GM23338 (cell line): ENCODE measurements around the gene DDN. TPM values are rescaled to one million over a fixed set of nuclear protein-coding genes. Genes with fewer than 3 reads are reported as not detected.

Experiments
- ATAC-seq: fragments of 200-7000 bp; cut with Tn5 transposase; 3 replicates; pipeline ENCODE4 v1.9.1; 2020
- DNase-seq: peaks from one replicate; pipeline ENCODE4 v3.0.0-alpha.2; 2015; ENCODE audit warnings: low spot score
- H2AFZ ChIP-seq: fragments of 200-600 bp; sonication (generic); 2 replicates; pipeline ENCODE4 v1.8.0; 2016; ENCODE audit warnings: antibody characterized with exemption, mild to moderate bottlenecking, moderate library complexity
- H3F3A ChIP-seq: fragments of 200-600 bp; sonication (generic); replicated peaks from 2 replicates; pipeline ENCODE4 v1.8.0; 2017; ENCODE audit warnings: antibody characterized with exemption, mixed run types, low read depth
- H3K27ac ChIP-seq: fragments of 200-600 bp; sonication (generic); 2 replicates; pipeline ENCODE4 v1.6.1; 2016; ENCODE audit warnings: low read depth
- H3K27me3 ChIP-seq: fragments of 200-600 bp; sonication (generic); 2 replicates; pipeline ENCODE4 v1.8.0; 2016; ENCODE audit warnings: mild to moderate bottlenecking, mixed run types, moderate library complexity; ENCODE audit not compliant: insufficient read depth
- H3K36me3 ChIP-seq: fragments of 200-600 bp; sonication (generic); 2 replicates; pipeline ENCODE4 v1.8.0; 2016; ENCODE audit warnings: mild to moderate bottlenecking; ENCODE audit not compliant: insufficient read depth
- H3K4me1 ChIP-seq: fragments of 200-600 bp; sonication (generic); 2 replicates; pipeline ENCODE4 v1.8.0; 2016; ENCODE audit warnings: mild to moderate bottlenecking, moderate library complexity; ENCODE audit not compliant: insufficient read depth
- H3K4me2 ChIP-seq: fragments of 200-600 bp; sonication (generic); 2 replicates; pipeline ENCODE4 v1.7.1; 2017; ENCODE audit warnings: mixed run types
- H3K4me3 ChIP-seq: fragments of 200-600 bp; sonication (generic); 2 replicates; pipeline ENCODE4 v1.6.1; 2016; ENCODE audit warnings: mixed run types
- H3K79me2 ChIP-seq: fragments of 200-600 bp; sonication (generic); replicated peaks from 2 replicates; pipeline ENCODE4 v1.8.0; 2017; ENCODE audit warnings: mild to moderate bottlenecking; ENCODE audit not compliant: insufficient read depth
- H3K9me2 ChIP-seq: fragments of 200-600 bp; sonication (generic); 2 replicates; pipeline ENCODE4 v1.8.0; 2017; ENCODE audit not compliant: insufficient read depth
- H4K20me1 ChIP-seq: fragments of 200-600 bp; sonication (generic); replicated peaks from 2 replicates; pipeline ENCODE4 v1.8.0; 2017; ENCODE audit warnings: mild to moderate bottlenecking; ENCODE audit not compliant: insufficient read depth
- H3K27ac Mint-ChIP-seq: 2 replicates; pipeline ENCODE4 v1.8.0; 2020; ENCODE audit warnings: inconsistent platforms, mild to moderate bottlenecking, moderate library complexity, mixed read lengths
- H3K27me3 Mint-ChIP-seq: 3 replicates; pipeline ENCODE4 v1.8.0; 2022; ENCODE audit warnings: low read depth, mild to moderate bottlenecking, moderate library complexity, mixed read lengths, inconsistent platforms; ENCODE audit not compliant: insufficient read depth, poor library complexity
- H3K36me3 Mint-ChIP-seq: 3 replicates; pipeline ENCODE4 v1.8.0; 2021; ENCODE audit warnings: low read depth, mild to moderate bottlenecking, inconsistent platforms, moderate library complexity, mixed read lengths
- H3K4me1 Mint-ChIP-seq: 3 replicates; pipeline ENCODE4 v1.8.0; 2020; ENCODE audit warnings: mild to moderate bottlenecking, inconsistent platforms, mixed read lengths
- H3K4me3 Mint-ChIP-seq: 3 replicates; pipeline ENCODE4 v1.8.0; 2021; ENCODE audit warnings: moderate library complexity, mild to moderate bottlenecking, inconsistent platforms, mixed read lengths
- H3K9me3 Mint-ChIP-seq: 3 replicates; pipeline ENCODE4 v1.8.0; 2020; ENCODE audit warnings: moderate library complexity, mild to moderate bottlenecking, inconsistent platforms, mixed read lengths
- EZH2 ChIP-seq: fragments of 200-600 bp; sonication (generic); IDR thresholded peaks from one replicate; pipeline ENCODE4 v1.8.0; 2017; ENCODE audit warnings: antibody characterized with exemption, mild to moderate bottlenecking, low read depth; ENCODE audit not compliant: unreplicated experiment
- EZH2phosphoT487 ChIP-seq: fragments of 200-600 bp; sonication (generic); IDR thresholded peaks from one replicate; pipeline ENCODE4 v1.8.1; 2018; ENCODE audit warnings: antibody characterized with exemption; ENCODE audit not compliant: unreplicated experiment
- NANOG ChIP-seq: IDR thresholded peaks from 2 replicates; pipeline ENCODE4 v1.6.1; 2016; ENCODE audit warnings: antibody characterized with exemption, borderline replicate concordance
- POLR2AphosphoS5 ChIP-seq: IDR thresholded peaks from 2 replicates; pipeline ENCODE4 v1.6.1; 2016; ENCODE audit warnings: antibody characterized with exemption, low read depth
- STAT1 ChIP-seq: IDR thresholded peaks from one replicate; pipeline ENCODE4 v1.6.1; 2016; ENCODE audit warnings: antibody characterized with exemption; ENCODE audit not compliant: unreplicated experiment
- ZNF331 ChIP-seq: fragments of 250-450 bp; sonication (Bioruptor Pico); IDR thresholded peaks from 2 replicates; pipeline ENCODE4 v1.5.0; 2020; ENCODE audit warnings: low read depth, mild to moderate bottlenecking, moderate library complexity
- polyA plus RNA-seq: library from polyadenylated mRNA; unstranded; fragments of >200 nt; fragmentation: Nextera tagmentation; extraction: Ambion mirVana; gene quantifications from 2 replicates; pipeline ENCODE4 v1.2.1, GENCODE V29; 2016
- total RNA-seq: library from RNA; depleted of rRNA; stranded (reverse); fragments of >200 nt; shearing (Covaris generic); gene quantifications from 2 replicates; pipeline ENCODE4 v1.2.3, GENCODE V29; 2014
- TF ChIP-seq, protein P1 (sequence below), 2 experiments: fragments of 200-600 bp in 1 of 2; sonication (generic) in 1 of 2; conservative IDR thresholded peaks; 2 replicates each; pipeline versions ENCODE4 v1.5.1 to v1.6.1; 2016 to 2017; ENCODE audit warnings: antibody characterized with exemption in 2 of 2, low read depth in 2 of 2, mild to moderate bottlenecking in 2 of 2, moderate library complexity in 1 of 2
- TF ChIP-seq, protein P2 (sequence below): fragments of 250-450 bp; sonication (Bioruptor Pico); IDR thresholded peaks from 2 replicates; pipeline ENCODE4 v1.5.0; 2020; ENCODE audit warnings: mild to moderate bottlenecking, moderate library complexity

The DDN gene
- total and polyA plus RNA-seq, 2 experiments from 2014 or later, result 0.10 TPM; not detected in 1

DNA sequence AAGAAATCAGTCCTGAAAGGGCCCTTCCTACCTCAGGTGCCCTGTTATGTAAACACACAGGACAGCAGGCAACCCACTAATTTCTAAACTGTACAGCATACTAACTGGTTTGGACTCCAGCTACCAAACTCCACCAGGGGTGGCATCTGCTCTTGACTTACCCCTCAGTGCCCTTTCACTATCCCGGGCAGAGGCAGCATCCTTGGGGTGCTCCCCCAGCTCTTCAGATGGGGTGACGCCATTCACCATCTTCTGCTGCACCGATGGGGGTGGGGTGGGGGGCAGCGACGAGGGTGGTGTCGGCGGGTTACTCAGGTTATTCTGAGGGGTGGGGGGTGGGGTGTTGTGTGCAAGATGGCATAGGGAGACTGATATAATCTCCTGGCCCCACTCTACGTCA, 30.9 kb upstream of the DDN start:
- Histone ChIP-seq H3K4me3 (no peak overlapping the region), H3K4me1 (no peaks in the 10 kb centered on the region), H3K27me3 (no peaks in the 10 kb centered on the region), H3K36me3 (peaks cover 27% of the 10 kb centered on the region), H4K20me1 (peaks cover 12% of the 10 kb centered on the region; the same call in 1 of the 2 replicates), H2AFZ (no peak overlapping the region), H3K27ac (no peak overlapping the region), H3K79me2 (no peaks in the 10 kb centered on the region), H3K9me2 (no peaks in the 10 kb centered on the region), H3K4me2 (no peak overlapping the region), H3F3A (no peaks in the 10 kb centered on the region)
- Mint-ChIP-seq H3K27me3 (peaks cover 11% of the 10 kb centered on the region), H3K4me3 (no peak overlapping the region; the same call in 2 of the 3 replicates), H3K9me3 (no peaks in the 10 kb centered on the region), H3K36me3 (peaks cover 76% of the 10 kb centered on the region), H3K4me1 (no peaks in the 10 kb centered on the region), H3K27ac (no peak overlapping the region)
- no peak for ATAC-seq
- TF ChIP-seq, protein P1, sequence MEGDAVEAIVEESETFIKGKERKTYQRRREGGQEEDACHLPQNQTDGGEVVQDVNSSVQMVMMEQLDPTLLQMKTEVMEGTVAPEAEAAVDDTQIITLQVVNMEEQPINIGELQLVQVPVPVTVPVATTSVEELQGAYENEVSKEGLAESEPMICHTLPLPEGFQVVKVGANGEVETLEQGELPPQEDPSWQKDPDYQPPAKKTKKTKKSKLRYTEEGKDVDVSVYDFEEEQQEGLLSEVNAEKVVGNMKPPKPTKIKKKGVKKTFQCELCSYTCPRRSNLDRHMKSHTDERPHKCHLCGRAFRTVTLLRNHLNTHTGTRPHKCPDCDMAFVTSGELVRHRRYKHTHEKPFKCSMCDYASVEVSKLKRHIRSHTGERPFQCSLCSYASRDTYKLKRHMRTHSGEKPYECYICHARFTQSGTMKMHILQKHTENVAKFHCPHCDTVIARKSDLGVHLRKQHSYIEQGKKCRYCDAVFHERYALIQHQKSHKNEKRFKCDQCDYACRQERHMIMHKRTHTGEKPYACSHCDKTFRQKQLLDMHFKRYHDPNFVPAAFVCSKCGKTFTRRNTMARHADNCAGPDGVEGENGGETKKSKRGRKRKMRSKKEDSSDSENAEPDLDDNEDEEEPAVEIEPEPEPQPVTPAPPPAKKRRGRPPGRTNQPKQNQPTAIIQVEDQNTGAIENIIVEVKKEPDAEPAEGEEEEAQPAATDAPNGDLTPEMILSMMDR (conservative IDR thresholded peaks at IDR 0.05; ENCODE audit: low read depth in 2 of 2), result no peak
- no peak for TF ChIP-seq STAT1
- no peak for TF ChIP-seq NANOG
- no peak for TF ChIP-seq EZH2phosphoT487
- TF ChIP-seq POLR2AphosphoS5, result no peak
- TF ChIP-seq EZH2, result no peak
- TF ChIP-seq, protein P2, sequence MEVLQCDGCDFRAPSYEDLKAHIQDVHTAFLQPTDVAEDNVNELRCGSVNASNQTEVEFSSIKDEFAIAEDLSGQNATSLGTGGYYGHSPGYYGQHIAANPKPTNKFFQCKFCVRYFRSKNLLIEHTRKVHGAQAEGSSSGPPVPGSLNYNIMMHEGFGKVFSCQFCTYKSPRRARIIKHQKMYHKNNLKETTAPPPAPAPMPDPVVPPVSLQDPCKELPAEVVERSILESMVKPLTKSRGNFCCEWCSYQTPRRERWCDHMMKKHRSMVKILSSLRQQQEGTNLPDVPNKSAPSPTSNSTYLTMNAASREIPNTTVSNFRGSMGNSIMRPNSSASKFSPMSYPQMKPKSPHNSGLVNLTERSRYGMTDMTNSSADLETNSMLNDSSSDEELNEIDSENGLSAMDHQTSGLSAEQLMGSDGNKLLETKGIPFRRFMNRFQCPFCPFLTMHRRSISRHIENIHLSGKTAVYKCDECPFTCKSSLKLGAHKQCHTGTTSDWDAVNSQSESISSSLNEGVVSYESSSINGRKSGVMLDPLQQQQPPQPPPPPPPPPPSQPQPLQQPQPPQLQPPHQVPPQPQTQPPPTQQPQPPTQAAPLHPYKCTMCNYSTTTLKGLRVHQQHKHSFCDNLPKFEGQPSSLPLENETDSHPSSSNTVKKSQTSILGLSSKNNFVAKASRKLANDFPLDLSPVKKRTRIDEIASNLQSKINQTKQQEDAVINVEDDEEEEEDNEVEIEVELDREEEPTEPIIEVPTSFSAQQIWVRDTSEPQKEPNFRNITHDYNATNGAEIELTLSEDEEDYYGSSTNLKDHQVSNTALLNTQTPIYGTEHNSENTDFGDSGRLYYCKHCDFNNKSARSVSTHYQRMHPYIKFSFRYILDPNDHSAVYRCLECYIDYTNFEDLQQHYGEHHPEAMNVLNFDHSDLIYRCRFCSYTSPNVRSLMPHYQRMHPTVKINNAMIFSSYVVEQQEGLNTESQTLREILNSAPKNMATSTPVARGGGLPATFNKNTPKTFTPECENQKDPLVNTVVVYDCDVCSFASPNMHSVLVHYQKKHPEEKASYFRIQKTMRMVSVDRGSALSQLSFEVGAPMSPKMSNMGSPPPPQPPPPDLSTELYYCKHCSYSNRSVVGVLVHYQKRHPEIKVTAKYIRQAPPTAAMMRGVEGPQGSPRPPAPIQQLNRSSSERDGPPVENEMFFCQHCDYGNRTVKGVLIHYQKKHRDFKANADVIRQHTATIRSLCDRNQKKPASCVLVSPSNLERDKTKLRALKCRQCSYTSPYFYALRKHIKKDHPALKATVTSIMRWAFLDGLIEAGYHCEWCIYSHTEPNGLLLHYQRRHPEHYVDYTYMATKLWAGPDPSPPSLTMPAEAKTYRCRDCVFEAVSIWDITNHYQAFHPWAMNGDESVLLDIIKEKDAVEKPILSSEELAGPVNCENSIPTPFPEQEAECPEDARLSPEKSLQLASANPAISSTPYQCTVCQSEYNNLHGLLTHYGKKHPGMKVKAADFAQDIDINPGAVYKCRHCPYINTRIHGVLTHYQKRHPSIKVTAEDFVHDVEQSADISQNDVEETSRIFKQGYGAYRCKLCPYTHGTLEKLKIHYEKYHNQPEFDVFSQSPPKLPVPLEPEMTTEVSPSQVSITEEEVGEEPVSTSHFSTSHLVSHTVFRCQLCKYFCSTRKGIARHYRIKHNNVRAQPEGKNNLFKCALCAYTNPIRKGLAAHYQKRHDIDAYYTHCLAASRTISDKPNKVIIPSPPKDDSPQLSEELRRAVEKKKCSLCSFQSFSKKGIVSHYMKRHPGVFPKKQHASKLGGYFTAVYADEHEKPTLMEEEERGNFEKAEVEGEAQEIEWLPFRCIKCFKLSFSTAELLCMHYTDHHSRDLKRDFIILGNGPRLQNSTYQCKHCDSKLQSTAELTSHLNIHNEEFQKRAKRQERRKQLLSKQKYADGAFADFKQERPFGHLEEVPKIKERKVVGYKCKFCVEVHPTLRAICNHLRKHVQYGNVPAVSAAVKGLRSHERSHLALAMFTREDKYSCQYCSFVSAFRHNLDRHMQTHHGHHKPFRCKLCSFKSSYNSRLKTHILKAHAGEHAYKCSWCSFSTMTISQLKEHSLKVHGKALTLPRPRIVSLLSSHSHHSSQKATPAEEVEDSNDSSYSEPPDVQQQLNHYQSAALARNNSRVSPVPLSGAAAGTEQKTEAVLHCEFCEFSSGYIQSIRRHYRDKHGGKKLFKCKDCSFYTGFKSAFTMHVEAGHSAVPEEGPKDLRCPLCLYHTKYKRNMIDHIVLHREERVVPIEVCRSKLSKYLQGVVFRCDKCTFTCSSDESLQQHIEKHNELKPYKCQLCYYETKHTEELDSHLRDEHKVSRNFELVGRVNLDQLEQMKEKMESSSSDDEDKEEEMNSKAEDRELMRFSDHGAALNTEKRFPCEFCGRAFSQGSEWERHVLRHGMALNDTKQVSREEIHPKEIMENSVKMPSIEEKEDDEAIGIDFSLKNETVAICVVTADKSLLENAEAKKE (CRISPR knock-in tag), result no peak
- TF ChIP-seq ZNF331, result no peak
- DNase-seq, result no peak
